ENCODE measurements around the gene PODXL2.

DNA sequence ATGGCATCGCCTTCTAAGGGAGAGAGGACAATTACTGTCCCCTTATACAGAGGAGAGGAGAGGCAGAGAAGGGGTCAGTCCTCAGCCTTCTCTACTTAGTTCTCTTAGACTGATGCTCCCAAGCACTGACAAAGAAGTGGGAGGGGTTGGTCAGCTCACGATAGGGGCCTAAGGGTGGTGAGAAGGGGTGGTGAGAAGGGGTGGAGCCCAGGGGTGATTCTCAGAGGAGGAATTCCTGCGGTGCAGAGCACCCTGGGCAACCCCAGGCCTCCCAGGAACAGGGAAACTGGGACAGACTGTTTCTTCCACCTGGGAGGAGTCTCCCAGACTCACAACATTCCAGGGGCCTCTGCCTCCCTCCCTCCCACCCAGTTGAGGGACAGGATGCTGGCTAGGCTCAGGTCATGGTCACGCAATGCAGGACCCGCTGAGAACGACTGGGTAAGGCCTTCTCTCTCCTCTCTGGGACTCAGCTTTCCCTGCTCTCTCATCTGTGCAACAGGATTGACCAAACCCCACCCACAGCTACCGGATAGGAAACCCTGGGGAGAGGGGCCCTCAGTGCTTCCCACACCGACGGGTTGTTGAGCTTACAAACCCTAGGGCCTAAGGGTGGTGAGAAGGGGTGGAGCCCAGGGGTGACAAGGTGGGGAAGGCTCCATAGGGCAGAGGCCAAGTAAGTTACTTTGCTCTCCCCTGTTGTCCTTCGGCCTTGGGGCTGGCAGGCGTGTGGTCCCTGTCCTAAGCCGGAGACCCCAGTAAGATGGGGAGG is 40.0 kb upstream of the PODXL2 start:
- TF ChIP-seq CTCF (IDR thresholded peaks at IDR 0.05) (no peak), POLR2A (IDR thresholded peaks at IDR 0.05) (no peak)
